NCI-H187 treated with DMSO at 0.1 percent for 48 hours (cell line): Measurements from ENCODE around the gene CLDN5.

Experiments used
- DNase-seq: peaks from one replicate; lab custom pipeline; 2025; lab: John Stamatoyannopoulos, UW

Gene CLDN5

GRCh38 chr22:19479355-19480172 is 44.6 kb downstream of the CLDN5 start, which contains the start of gene CDC45:
Gene CDC45 (plus strand): TSS chr22:19479920. CDS start chr22:19479969, 49 bp downstream.
- peak; percentile 83 for DNase-seq

DNA sequence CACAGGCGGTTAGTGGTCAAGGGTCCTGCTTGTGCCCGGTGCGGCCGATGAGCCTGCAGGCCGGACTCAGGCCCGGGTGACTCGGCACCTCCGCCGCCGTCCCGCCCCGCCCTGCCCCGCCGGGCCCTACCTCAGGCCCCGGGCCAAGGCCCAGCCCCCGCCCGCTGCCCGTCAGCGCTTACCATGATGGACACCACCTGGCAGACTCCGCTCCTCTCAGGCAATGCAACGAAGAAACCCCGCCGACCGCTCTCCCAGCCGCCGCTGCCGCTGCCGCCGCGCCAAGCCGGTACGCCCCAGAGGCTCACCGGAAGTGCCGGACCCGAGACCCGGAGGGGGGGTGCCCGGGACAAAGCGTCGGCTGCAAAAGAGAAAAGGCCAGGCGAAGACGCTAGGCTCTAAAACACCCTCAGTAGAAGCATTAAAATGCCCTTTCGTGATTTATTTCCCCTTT is 45.3 kb downstream of the CLDN5 start, which contains the start of gene UFD1:
TSS of gene UFD1 (minus strand) at position 293 of the 454 bp plus-strand sequence. CDS start at position 185, 108 bp downstream.
- DNase-seq: no peak

GRCh38 chr22:19478045-19478900 is 45.9 kb downstream of the CLDN5 start:
- no peak for DNase-seq

GRCh38 chr22:19477321-19478044 is 46.7 kb downstream of the CLDN5 start:
- no peak for DNase-seq

- DNase-seq: no peak
Observed at GRCh38 chr22:19476023-19476422, 48.2 kb downstream of the CLDN5 start.

- no peak for DNase-seq
Observed at GRCh38 chr22:19473578-19473977, 50.6 kb downstream of the CLDN5 start.
